OCI-LY1 (cell line): Measurements from ENCODE around the gene LYPLA2.

Experiments
- H2AFZ ChIP-seq: fragments of 200-600 bp; sonication (generic), shearing (Covaris generic); 2 replicates; pipeline ENCODE4 v1.6.0; 2014; ENCODE audit warnings: antibody characterized with exemption, mild to moderate bottlenecking, low read length
- H3F3A ChIP-seq: fragments of 200-600 bp; sonication (generic), shearing (Covaris generic); 2 replicates; pipeline ENCODE4 v1.6.0; 2014; ENCODE audit warnings: mild to moderate bottlenecking, antibody characterized with exemption, low read length, moderate library complexity; ENCODE audit not compliant: insufficient read depth
- H3K27ac ChIP-seq: fragments of 200-600 bp; sonication (generic); 2 replicates; pipeline ENCODE4 v1.5.1; 2014; ENCODE audit warnings: low read length, mixed run types, mild to moderate bottlenecking, low read depth; ENCODE audit not compliant: poor library complexity, severe bottlenecking
- H3K27me3 ChIP-seq: fragments of 200-600 bp; sonication (generic); 2 replicates; pipeline ENCODE4 v1.6.0; 2014; ENCODE audit warnings: antibody characterized with exemption, mild to moderate bottlenecking, low read length, moderate library complexity; ENCODE audit not compliant: insufficient read depth
- H3K36me3 ChIP-seq: fragments of 200-600 bp; sonication (generic); 2 replicates; pipeline ENCODE4 v1.6.1; 2014; ENCODE audit warnings: mild to moderate bottlenecking, antibody characterized with exemption, low read length, moderate library complexity, mixed read lengths; ENCODE audit not compliant: insufficient read depth
- H3K4me1 ChIP-seq: fragments of 200-600 bp; sonication (generic); 2 replicates; pipeline ENCODE4 v1.5.1; 2014; ENCODE audit warnings: mild to moderate bottlenecking, low read length, moderate library complexity; ENCODE audit not compliant: insufficient read depth, severe bottlenecking
- H3K4me2 ChIP-seq: fragments of 200-600 bp; sonication (generic), shearing (Covaris generic); 2 replicates; pipeline ENCODE4 v1.6.1; 2014; ENCODE audit warnings: low read length
- H3K4me3 ChIP-seq: fragments of 200-600 bp; sonication (generic); 2 replicates; pipeline ENCODE4 v1.5.1; 2014; ENCODE audit warnings: low read length, low read depth, mild to moderate bottlenecking, mixed read lengths; ENCODE audit not compliant: poor library complexity, severe bottlenecking
- H3K79me2 ChIP-seq: fragments of 200-600 bp; shearing (Covaris generic); 2 replicates; pipeline ENCODE4 v1.6.1; 2016; ENCODE audit warnings: mixed run types, low read length, mixed read lengths; ENCODE audit not compliant: insufficient read depth
- H3K9ac ChIP-seq: fragments of 200-600 bp; sonication (generic), shearing (Covaris generic); 2 replicates; pipeline ENCODE4 v1.6.1; 2014; ENCODE audit warnings: mild to moderate bottlenecking, low read length, mixed read lengths
- H3K9me2 ChIP-seq: fragments of 200-600 bp; sonication (generic), shearing (Covaris generic); 2 replicates; pipeline ENCODE4 v1.6.1; 2014; ENCODE audit warnings: low read depth, mild to moderate bottlenecking, low read length, mixed read lengths
- H3K9me3 ChIP-seq: fragments of 200-600 bp; shearing (Covaris generic); 2 replicates; pipeline ENCODE4 v1.6.1; 2014; ENCODE audit warnings: low read length, mixed read lengths
- H4K20me1 ChIP-seq: fragments of 200-600 bp; sonication (generic), shearing (Covaris generic); 2 replicates; pipeline ENCODE4 v1.6.0; 2016; ENCODE audit warnings: mild to moderate bottlenecking, low read length; ENCODE audit not compliant: insufficient read depth
- EZH2 ChIP-seq: fragments of 200-600 bp; sonication (generic), shearing (Covaris generic); IDR thresholded peaks from 2 replicates; pipeline ENCODE4 v1.8.0; 2017; ENCODE audit warnings: borderline replicate concordance, mixed run types, mild to moderate bottlenecking, antibody characterized with exemption, low read length, moderate library complexity, mixed read lengths
- TF ChIP-seq, protein P1 (sequence below): fragments of 200-600 bp; sonication (generic), shearing (Covaris generic); IDR thresholded peaks from 2 replicates; pipeline ENCODE4 v1.5.1; 2017; ENCODE audit warnings: mild to moderate bottlenecking, antibody characterized with exemption, low read length, moderate library complexity, mixed read lengths

Gene LYPLA2

GRCh38 chr1:23743287-23744152 lies 47.4 kb upstream of the LYPLA2 start, which contains the start of gene ELOA:
Gene ELOA, plus strand, starts transcription at chr1:23743471. Its CDS starts 33 bp downstream, at chr1:23743504.
- H3K4me2 ChIP-seq, result peak within 1 kb of the TSS; percentile 69
- H3K27me3 ChIP-seq, result no peaks in the 10 kb centered on the region
- no peaks in the 10 kb centered on the region for H4K20me1 ChIP-seq
- H3K4me3 ChIP-seq, result peak within 1 kb of the TSS; percentile 88
- no peak within 1 kb of the TSS for H2AFZ ChIP-seq
- H3F3A ChIP-seq, result 0 out of 2 replicates have a peak, but pooled peaks cover 4% of the 10 kb centered on the region
- H3K36me3 ChIP-seq, result peaks cover 16% of the 10 kb centered on the region
- H3K27ac ChIP-seq, result no peak within 1 kb of the TSS
- H3K79me2 ChIP-seq, result peaks cover 41% of the 10 kb centered on the region
- H3K9me2 ChIP-seq, result no peaks in the 10 kb centered on the region
- peak within 1 kb of the TSS; percentile 86 for H3K9ac ChIP-seq
- H3K9me3 ChIP-seq, result no peaks in the 10 kb centered on the region
- TF ChIP-seq EZH2, result no peak
- TF ChIP-seq, protein P1, sequence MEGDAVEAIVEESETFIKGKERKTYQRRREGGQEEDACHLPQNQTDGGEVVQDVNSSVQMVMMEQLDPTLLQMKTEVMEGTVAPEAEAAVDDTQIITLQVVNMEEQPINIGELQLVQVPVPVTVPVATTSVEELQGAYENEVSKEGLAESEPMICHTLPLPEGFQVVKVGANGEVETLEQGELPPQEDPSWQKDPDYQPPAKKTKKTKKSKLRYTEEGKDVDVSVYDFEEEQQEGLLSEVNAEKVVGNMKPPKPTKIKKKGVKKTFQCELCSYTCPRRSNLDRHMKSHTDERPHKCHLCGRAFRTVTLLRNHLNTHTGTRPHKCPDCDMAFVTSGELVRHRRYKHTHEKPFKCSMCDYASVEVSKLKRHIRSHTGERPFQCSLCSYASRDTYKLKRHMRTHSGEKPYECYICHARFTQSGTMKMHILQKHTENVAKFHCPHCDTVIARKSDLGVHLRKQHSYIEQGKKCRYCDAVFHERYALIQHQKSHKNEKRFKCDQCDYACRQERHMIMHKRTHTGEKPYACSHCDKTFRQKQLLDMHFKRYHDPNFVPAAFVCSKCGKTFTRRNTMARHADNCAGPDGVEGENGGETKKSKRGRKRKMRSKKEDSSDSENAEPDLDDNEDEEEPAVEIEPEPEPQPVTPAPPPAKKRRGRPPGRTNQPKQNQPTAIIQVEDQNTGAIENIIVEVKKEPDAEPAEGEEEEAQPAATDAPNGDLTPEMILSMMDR, result no peak
- peaks cover 31% of the 10 kb centered on the region for H3K4me1 ChIP-seq

DNA sequence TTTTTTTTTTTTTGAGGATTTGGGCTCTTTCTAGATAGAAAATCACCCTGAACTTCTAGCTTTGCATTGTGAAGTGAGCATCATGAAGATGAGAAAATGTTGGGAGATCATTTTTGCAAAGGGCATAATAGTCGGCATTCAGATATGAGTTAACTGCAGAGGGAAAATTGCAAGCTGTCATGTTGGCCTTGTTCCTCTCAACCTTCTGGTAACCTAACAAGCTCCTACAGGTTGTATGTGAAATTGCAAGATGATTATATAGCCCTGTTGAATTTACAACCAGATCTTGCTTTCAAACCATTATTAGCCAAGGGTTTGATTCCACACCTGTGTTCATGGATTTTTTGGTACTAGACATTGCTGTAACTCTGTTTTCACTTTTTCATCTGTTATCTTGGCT lies 45.4 kb upstream of the LYPLA2 start:
- H3K27ac ChIP-seq, result no peak overlapping the region
- H3K9ac ChIP-seq, result peak overlapping the region; percentile 86; the same call in 1 of the 2 replicates

GRCh38 chr1:23748016-23748415 lies 42.9 kb upstream of the LYPLA2 start:
- no peaks in the 10 kb centered on the region for H3K9me3 ChIP-seq
- TF ChIP-seq, protein P1, result no peak
- no peak for TF ChIP-seq EZH2
- H3K9ac ChIP-seq, result no peak overlapping the region
- H3K79me2 ChIP-seq, result peaks cover 42% of the 10 kb centered on the region
- H3F3A ChIP-seq, result no peaks in the 10 kb centered on the region
- no peaks in the 10 kb centered on the region for H3K9me2 ChIP-seq
- H4K20me1 ChIP-seq, result no peaks in the 10 kb centered on the region
- H3K4me1 ChIP-seq, result peaks cover 23% of the 10 kb centered on the region
- peaks cover 52% of the 10 kb centered on the region for H3K36me3 ChIP-seq
- no peak overlapping the region for H3K27ac ChIP-seq
- no peak overlapping the region for H3K4me2 ChIP-seq
- no peaks in the 10 kb centered on the region for H3K27me3 ChIP-seq
- no peak overlapping the region for H2AFZ ChIP-seq
- H3K4me3 ChIP-seq, result no peak overlapping the region

More for the DNA sequence above, 45.4 kb upstream of the LYPLA2 start:
- Histone ChIP-seq H3K79me2 (peaks cover 42% of the 10 kb centered on the region), H2AFZ (no peak overlapping the region), H3K9me3 (no peaks in the 10 kb centered on the region), H3F3A (0 out of 2 replicates have a peak, but pooled peaks cover 4% of the 10 kb centered on the region), H3K4me3 (peak overlapping the region; percentile 88), H3K27me3 (no peaks in the 10 kb centered on the region), H4K20me1 (no peaks in the 10 kb centered on the region), H3K4me1 (peaks cover 31% of the 10 kb centered on the region), H3K4me2 (peak overlapping the region; percentile 69), H3K36me3 (peaks cover 27% of the 10 kb centered on the region), H3K9me2 (no peaks in the 10 kb centered on the region)
- TF ChIP-seq EZH2, result no peak
- TF ChIP-seq, protein P1, result peak; percentile 42; the same call in 1 of the 2 replicates
